Neural cell (in vitro differentiated cells): Measurements from ENCODE around the gene MALSU1. TPM values are rescaled to one million over a fixed set of nuclear protein-coding genes. Genes with fewer than 3 reads are reported as not detected.

Experiments
- H2AFZ ChIP-seq: fragments of 200-600, 300-800 bp; sonication (generic), shearing (Covaris generic); 2 replicates; pipeline ENCODE4 v1.6.0; 2014; ENCODE audit warnings: low read depth, mild to moderate bottlenecking, antibody characterized with exemption, low read length, moderate library complexity
- H3F3A ChIP-seq: fragments of 200-600 bp; shearing (Covaris generic); 2 replicates; pipeline ENCODE4 v1.6.1; 2016; ENCODE audit warnings: mild to moderate bottlenecking, moderate library complexity, mixed read lengths, antibody characterized with exemption, low read length; ENCODE audit not compliant: insufficient read depth, poor library complexity, severe bottlenecking
- H3K27ac ChIP-seq: fragments of 200-600, 300-800 bp; sonication (generic), shearing (Covaris generic); 2 replicates; pipeline ENCODE4 v1.5.1; 2014; ENCODE audit warnings: mild to moderate bottlenecking, low read length, moderate library complexity
- H3K27me3 ChIP-seq: fragments of 300-800, 200-600 bp; sonication (generic), shearing (Covaris generic); 2 replicates; pipeline ENCODE4 v1.6.0; 2014; ENCODE audit warnings: mild to moderate bottlenecking, low read depth, low read length, moderate library complexity; ENCODE audit not compliant: insufficient read depth
- H3K36me3 ChIP-seq: fragments of 300-800, 200-600 bp; sonication (generic), shearing (Covaris generic); 2 replicates; pipeline ENCODE4 v1.5.1; 2014; ENCODE audit warnings: mild to moderate bottlenecking, antibody characterized with exemption, low read length, moderate library complexity; ENCODE audit not compliant: insufficient read depth
- H3K4me2 ChIP-seq: fragments of 300-800, 200-600 bp; sonication (generic), shearing (Covaris generic); 2 replicates; pipeline ENCODE4 v1.6.0; 2014; ENCODE audit warnings: mild to moderate bottlenecking, low read length
- H3K4me3 ChIP-seq: fragments of 300-800, 200-600 bp; sonication (generic), shearing (Covaris generic); 2 replicates; pipeline ENCODE4 v1.5.1; 2014; ENCODE audit warnings: mild to moderate bottlenecking, low read length, moderate library complexity
- H3K79me2 ChIP-seq: fragments of 200-600 bp; shearing (Covaris generic); replicated peaks from 2 replicates; pipeline ENCODE4 v1.6.0; 2014; ENCODE audit warnings: mild to moderate bottlenecking, low read length, moderate library complexity; ENCODE audit not compliant: insufficient read depth
- H3K9ac ChIP-seq: fragments of 300-800, 200-600 bp; sonication (generic), shearing (Covaris generic); 2 replicates; pipeline ENCODE4 v1.6.1; 2016; ENCODE audit warnings: mild to moderate bottlenecking, low read length, mixed read lengths
- H3K9me2 ChIP-seq: fragments of 200-600 bp; shearing (Covaris generic); 2 replicates; pipeline ENCODE4 v1.6.1; 2016; ENCODE audit warnings: mild to moderate bottlenecking, low read length, mixed read lengths; ENCODE audit not compliant: insufficient read depth
- H3K9me3 ChIP-seq: fragments of 200-600, 300-800 bp; sonication (generic), shearing (Covaris generic); 2 replicates; pipeline ENCODE4 v1.6.1; 2016; ENCODE audit warnings: mild to moderate bottlenecking, mixed run types, low read length, moderate library complexity, mixed read lengths
- H4K20me1 ChIP-seq: fragments of 200-600 bp; shearing (Covaris generic); 2 replicates; pipeline ENCODE4 v1.6.1; 2016; ENCODE audit warnings: mild to moderate bottlenecking, mixed run types; ENCODE audit not compliant: insufficient read depth
- EZH2 ChIP-seq: fragments of 200-600, 300-800 bp; shearing (Covaris generic), sonication (generic); IDR thresholded peaks from 2 replicates; pipeline ENCODE4 v1.6.1; 2014; ENCODE audit warnings: antibody characterized with exemption, low read length, borderline replicate concordance, mild to moderate bottlenecking; ENCODE audit not compliant: insufficient read depth, poor library complexity, severe bottlenecking
- MXI1 ChIP-seq: fragments of 450-650 bp; conservative IDR thresholded peaks from 2 replicates; pipeline ENCODE4 v1.6.1; 2014; ENCODE audit warnings: antibody characterized with exemption, mild to moderate bottlenecking; ENCODE audit not compliant: poor library complexity, severe bottlenecking
- POLR2AphosphoS5 ChIP-seq: IDR thresholded peaks from 2 replicates; pipeline ENCODE4 v1.6.1; 2012
- RAD21 ChIP-seq: fragments of 450-650 bp; conservative IDR thresholded peaks from 2 replicates; pipeline ENCODE4 v1.6.1; 2014; ENCODE audit warnings: antibody characterized with exemption, mild to moderate bottlenecking, moderate library complexity
- SMC3 ChIP-seq: fragments of 450-650 bp; conservative IDR thresholded peaks from 2 replicates; pipeline ENCODE4 v1.6.1; 2014; ENCODE audit warnings: antibody characterized with exemption, mild to moderate bottlenecking, moderate library complexity; ENCODE audit not compliant: poor library complexity
- TAF1 ChIP-seq: IDR thresholded peaks from 2 replicates; pipeline ENCODE4 v1.6.1; 2012; ENCODE audit warnings: low read depth
- polyA plus RNA-seq: library from polyadenylated mRNA; depleted of rRNA; stranded (reverse); fragments of >200 nt; gene quantifications from 2 replicates; pipeline ENCODE4 v1.2.3, GENCODE V29; 2014
- TF ChIP-seq, protein P1 (sequence below): fragments of 450-650 bp; IDR thresholded peaks from 2 replicates; pipeline ENCODE4 v1.5.1; 2014; ENCODE audit warnings: antibody characterized with exemption, mild to moderate bottlenecking, moderate library complexity; ENCODE audit not compliant: poor library complexity, severe bottlenecking
- TF ChIP-seq, protein P2 (sequence below): IDR thresholded peaks from 2 replicates; pipeline ENCODE4 v1.6.1; 2012; ENCODE audit warnings: borderline replicate concordance

MALSU1 gene
- polyA plus RNA-seq, 1 donor from 2014 or later, result 77.8 TPM

DNA sequence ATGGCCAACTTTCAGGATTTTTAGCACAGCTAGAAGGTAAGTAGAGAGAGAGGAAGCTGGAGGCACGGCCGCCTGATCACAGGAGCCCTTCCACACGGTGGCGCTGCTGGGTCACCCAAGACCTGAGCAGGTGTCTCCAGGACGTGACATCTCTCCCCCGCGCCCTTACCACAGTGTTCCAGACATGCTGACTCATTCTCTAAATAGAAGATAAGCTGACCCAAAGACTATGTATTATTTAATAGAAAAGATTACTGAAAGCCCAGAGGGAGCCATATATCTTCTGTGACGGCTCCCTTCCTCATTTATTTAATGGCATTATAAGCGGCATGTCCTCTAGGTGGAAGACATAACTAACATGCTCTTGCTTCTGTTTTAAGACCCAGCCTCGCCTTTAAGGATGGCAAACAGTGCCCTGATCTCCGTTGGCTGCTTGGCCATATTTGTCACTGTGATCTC is 26.0 kb upstream of the MALSU1 start:
- Histone ChIP-seq H3K9me2 (no peaks in the 10 kb centered on the region), H3K9ac (no peak overlapping the region), H3F3A (no peaks in the 10 kb centered on the region), H3K79me2 (no peaks in the 10 kb centered on the region), H3K27me3 (no peaks in the 10 kb centered on the region), H3K36me3 (no peaks in the 10 kb centered on the region), H3K4me3 (no peak overlapping the region), H3K27ac (no peak overlapping the region), H3K9me3 (no peaks in the 10 kb centered on the region), H3K4me2 (no peak overlapping the region), H4K20me1 (no peaks in the 10 kb centered on the region), H2AFZ (no peak overlapping the region)
- TF ChIP-seq, protein P1, sequence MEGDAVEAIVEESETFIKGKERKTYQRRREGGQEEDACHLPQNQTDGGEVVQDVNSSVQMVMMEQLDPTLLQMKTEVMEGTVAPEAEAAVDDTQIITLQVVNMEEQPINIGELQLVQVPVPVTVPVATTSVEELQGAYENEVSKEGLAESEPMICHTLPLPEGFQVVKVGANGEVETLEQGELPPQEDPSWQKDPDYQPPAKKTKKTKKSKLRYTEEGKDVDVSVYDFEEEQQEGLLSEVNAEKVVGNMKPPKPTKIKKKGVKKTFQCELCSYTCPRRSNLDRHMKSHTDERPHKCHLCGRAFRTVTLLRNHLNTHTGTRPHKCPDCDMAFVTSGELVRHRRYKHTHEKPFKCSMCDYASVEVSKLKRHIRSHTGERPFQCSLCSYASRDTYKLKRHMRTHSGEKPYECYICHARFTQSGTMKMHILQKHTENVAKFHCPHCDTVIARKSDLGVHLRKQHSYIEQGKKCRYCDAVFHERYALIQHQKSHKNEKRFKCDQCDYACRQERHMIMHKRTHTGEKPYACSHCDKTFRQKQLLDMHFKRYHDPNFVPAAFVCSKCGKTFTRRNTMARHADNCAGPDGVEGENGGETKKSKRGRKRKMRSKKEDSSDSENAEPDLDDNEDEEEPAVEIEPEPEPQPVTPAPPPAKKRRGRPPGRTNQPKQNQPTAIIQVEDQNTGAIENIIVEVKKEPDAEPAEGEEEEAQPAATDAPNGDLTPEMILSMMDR, result peak; percentile 45
- no peak for TF ChIP-seq TAF1
- peak; percentile 22 for TF ChIP-seq SMC3
- TF ChIP-seq, protein P2, sequence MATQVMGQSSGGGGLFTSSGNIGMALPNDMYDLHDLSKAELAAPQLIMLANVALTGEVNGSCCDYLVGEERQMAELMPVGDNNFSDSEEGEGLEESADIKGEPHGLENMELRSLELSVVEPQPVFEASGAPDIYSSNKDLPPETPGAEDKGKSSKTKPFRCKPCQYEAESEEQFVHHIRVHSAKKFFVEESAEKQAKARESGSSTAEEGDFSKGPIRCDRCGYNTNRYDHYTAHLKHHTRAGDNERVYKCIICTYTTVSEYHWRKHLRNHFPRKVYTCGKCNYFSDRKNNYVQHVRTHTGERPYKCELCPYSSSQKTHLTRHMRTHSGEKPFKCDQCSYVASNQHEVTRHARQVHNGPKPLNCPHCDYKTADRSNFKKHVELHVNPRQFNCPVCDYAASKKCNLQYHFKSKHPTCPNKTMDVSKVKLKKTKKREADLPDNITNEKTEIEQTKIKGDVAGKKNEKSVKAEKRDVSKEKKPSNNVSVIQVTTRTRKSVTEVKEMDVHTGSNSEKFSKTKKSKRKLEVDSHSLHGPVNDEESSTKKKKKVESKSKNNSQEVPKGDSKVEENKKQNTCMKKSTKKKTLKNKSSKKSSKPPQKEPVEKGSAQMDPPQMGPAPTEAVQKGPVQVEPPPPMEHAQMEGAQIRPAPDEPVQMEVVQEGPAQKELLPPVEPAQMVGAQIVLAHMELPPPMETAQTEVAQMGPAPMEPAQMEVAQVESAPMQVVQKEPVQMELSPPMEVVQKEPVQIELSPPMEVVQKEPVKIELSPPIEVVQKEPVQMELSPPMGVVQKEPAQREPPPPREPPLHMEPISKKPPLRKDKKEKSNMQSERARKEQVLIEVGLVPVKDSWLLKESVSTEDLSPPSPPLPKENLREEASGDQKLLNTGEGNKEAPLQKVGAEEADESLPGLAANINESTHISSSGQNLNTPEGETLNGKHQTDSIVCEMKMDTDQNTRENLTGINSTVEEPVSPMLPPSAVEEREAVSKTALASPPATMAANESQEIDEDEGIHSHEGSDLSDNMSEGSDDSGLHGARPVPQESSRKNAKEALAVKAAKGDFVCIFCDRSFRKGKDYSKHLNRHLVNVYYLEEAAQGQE, result no peak
- peak; percentile 20 for TF ChIP-seq RAD21

DNA sequence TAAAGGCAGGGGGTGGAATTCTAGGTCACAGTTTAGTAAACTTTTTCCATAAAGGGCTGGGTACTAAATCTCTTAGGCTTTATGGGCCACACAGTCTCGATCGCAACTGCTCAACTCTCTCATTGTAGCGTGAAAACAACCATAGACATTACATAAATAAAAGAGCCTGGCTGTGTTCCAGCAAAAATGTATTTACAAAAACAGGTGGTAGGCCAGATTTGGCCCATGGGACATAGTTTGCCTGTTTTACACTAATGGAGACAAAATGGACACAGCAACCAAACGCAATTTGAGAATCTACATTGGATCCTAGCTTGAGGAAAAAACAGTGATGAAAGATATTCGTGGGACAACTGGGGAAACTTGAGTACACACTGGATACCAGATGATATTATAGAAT is 23.2 kb upstream of the MALSU1 start:
- H4K20me1 ChIP-seq, result no peaks in the 10 kb centered on the region
- no peak for TF ChIP-seq MXI1
- TF ChIP-seq EZH2, result no peak
- no peak for TF ChIP-seq POLR2AphosphoS5
- TF ChIP-seq, protein P2, result no peak
- TF ChIP-seq SMC3, result no peak
- no peak for TF ChIP-seq TAF1
- no peak overlapping the region for H3K27ac ChIP-seq
- H3K9me3 ChIP-seq, result no peaks in the 10 kb centered on the region
- no peak overlapping the region for H2AFZ ChIP-seq
- H3K79me2 ChIP-seq, result no peaks in the 10 kb centered on the region
- H3K9ac ChIP-seq, result no peak overlapping the region
- no peak overlapping the region for H3K4me3 ChIP-seq
- no peaks in the 10 kb centered on the region for H3K9me2 ChIP-seq
- no peaks in the 10 kb centered on the region for H3K27me3 ChIP-seq
- no peaks in the 10 kb centered on the region for H3K36me3 ChIP-seq
- H3K4me2 ChIP-seq, result no peak overlapping the region
- H3F3A ChIP-seq, result no peaks in the 10 kb centered on the region
